HepG2 (cell line): ENCODE results near the gene EMILIN3. TPM values are rescaled to one million over a fixed set of nuclear protein-coding genes. Genes with fewer than 3 reads are reported as not detected.
A peak's percentile ranks its signal among the peaks of the same experiment; 100 is the strongest.

ENCODE experiments used
- CTCF ChIP-seq: sonication (generic); formaldehyde crosslinking; IDR thresholded peaks from 2 replicates; pipeline ENCODE4 v1.5.0; 2020; ENCODE audit warnings: mild to moderate bottlenecking, missing genetic modification reagents, moderate library complexity
- ELF4 ChIP-seq: sonication (generic); formaldehyde crosslinking; IDR thresholded peaks from 2 replicates; pipeline ENCODE4 v1.5.0; 2020; ENCODE audit warnings: missing genetic modification reagents, mild to moderate bottlenecking, moderate library complexity, borderline replicate concordance
- ETV6 ChIP-seq: sonication (generic); formaldehyde crosslinking; conservative IDR thresholded peaks from 2 replicates; pipeline ENCODE4 v1.4.0; 2020; ENCODE audit warnings: missing genetic modification reagents
- GZF1 ChIP-seq: sonication (generic); formaldehyde crosslinking; IDR thresholded peaks from 2 replicates; pipeline ENCODE4 v1.5.1; 2020; ENCODE audit warnings: mild to moderate bottlenecking, missing genetic modification reagents
- IRF2 ChIP-seq: IDR thresholded peaks from 2 replicates; pipeline ENCODE4 v1.6.1; 2018; ENCODE audit warnings: missing genetic modification reagents, missing compliant biosample characterization
- KDM4B ChIP-seq: sonication (generic); formaldehyde crosslinking; IDR thresholded peaks from 2 replicates; pipeline ENCODE4 v1.4.0; 2020; ENCODE audit warnings: missing genetic modification reagents
- KLF6 ChIP-seq: IDR thresholded peaks from 2 replicates; pipeline ENCODE4 v1.8.0; 2016; ENCODE audit warnings: missing biosample characterization, missing genetic modification reagents
- KMT2B ChIP-seq: IDR thresholded peaks from 2 replicates; pipeline ENCODE4 v1.6.1; 2016; ENCODE audit warnings: missing genetic modification reagents, missing compliant biosample characterization
- NKX3-1 ChIP-seq: sonication (generic); formaldehyde crosslinking; IDR thresholded peaks from 2 replicates; pipeline ENCODE4 v1.5.0; 2020; ENCODE audit warnings: missing genetic modification reagents
- NR0B2 ChIP-seq: sonication (generic); formaldehyde crosslinking; IDR thresholded peaks from 2 replicates; pipeline ENCODE4 v1.4.0; 2020; ENCODE audit warnings: mild to moderate bottlenecking, missing genetic modification reagents
- NR2F1 ChIP-seq, 2 experiments: fragments of 450-650 bp in 1 of 2; formaldehyde crosslinking in 1 of 2; IDR thresholded peaks; 2 replicates each; pipeline versions ENCODE4 v1.5.0 to v1.6.1; 2016 to 2020; ENCODE audit warnings: mild to moderate bottlenecking in 1 of 2, missing compliant biosample characterization in 1 of 2, missing genetic modification reagents in 1 of 2, moderate library complexity in 1 of 2
- PAX8 ChIP-seq: sonication (generic); formaldehyde crosslinking; IDR thresholded peaks from 2 replicates; pipeline ENCODE4 v1.8.0; 2022; ENCODE audit warnings: mild to moderate bottlenecking, missing genetic modification reagents, borderline replicate concordance
- SATB2 ChIP-seq: sonication (generic); formaldehyde crosslinking; IDR thresholded peaks from 2 replicates; pipeline ENCODE4 v1.5.0; 2020; ENCODE audit warnings: missing genetic modification reagents
- SPEN ChIP-seq: sonication (generic); formaldehyde crosslinking; IDR thresholded peaks from 2 replicates; pipeline ENCODE4 v1.5.1; 2020; ENCODE audit warnings: low read depth, mild to moderate bottlenecking, missing genetic modification reagents
- TAF15 ChIP-seq: fragments of 200-400 bp; formaldehyde crosslinking; IDR thresholded peaks from one replicate; pipeline ENCODE4 v1.6.1; 2018; ENCODE audit warnings: mild to moderate bottlenecking, low read depth, low read length; ENCODE audit not compliant: poor library complexity, severe bottlenecking
- UBTF ChIP-seq: sonication (generic); formaldehyde crosslinking; IDR thresholded peaks from 2 replicates; pipeline ENCODE4 v1.4.0; 2020; ENCODE audit warnings: mild to moderate bottlenecking, missing genetic modification reagents
- ZBTB14 ChIP-seq: sonication (generic); formaldehyde crosslinking; IDR thresholded peaks from 2 replicates; pipeline ENCODE4 v1.4.0; 2020; ENCODE audit warnings: missing genetic modification reagents
- ZC3H4 ChIP-seq: sonication (generic); formaldehyde crosslinking; IDR thresholded peaks from 2 replicates; pipeline ENCODE4 v1.4.0; 2020; ENCODE audit warnings: missing genetic modification reagents, borderline replicate concordance
- ZFP36L2 ChIP-seq: sonication (generic); formaldehyde crosslinking; IDR thresholded peaks from 2 replicates; pipeline ENCODE4 v1.4.0; 2020; ENCODE audit warnings: missing genetic modification reagents
- ZFP41 ChIP-seq: sonication (generic); formaldehyde crosslinking; IDR thresholded peaks from 2 replicates; pipeline ENCODE4 v1.4.0; 2020; ENCODE audit warnings: mild to moderate bottlenecking, missing genetic modification reagents, borderline replicate concordance
- ZNF138 ChIP-seq: sonication (generic); formaldehyde crosslinking; IDR thresholded peaks from 2 replicates; pipeline ENCODE4 v1.5.0; 2020; ENCODE audit warnings: mild to moderate bottlenecking, low read depth, missing genetic modification reagents
- ZNF775 ChIP-seq: sonication (generic); formaldehyde crosslinking; IDR thresholded peaks from 2 replicates; pipeline ENCODE4 v1.4.0; 2020; ENCODE audit warnings: missing genetic modification reagents, mild to moderate bottlenecking, moderate library complexity, borderline replicate concordance
- ZNF780A ChIP-seq: sonication (generic); formaldehyde crosslinking; IDR thresholded peaks from 2 replicates; pipeline ENCODE4 v1.8.0; 2022; ENCODE audit warnings: mild to moderate bottlenecking, missing genetic modification reagents, moderate library complexity
- ZNF878 ChIP-seq: sonication (generic); formaldehyde crosslinking; IDR thresholded peaks from 2 replicates; pipeline ENCODE4 v1.8.1; 2023; ENCODE audit warnings: mild to moderate bottlenecking, missing genetic modification reagents, moderate library complexity
- polyA plus RNA-seq, 8 experiments: library from polyadenylated mRNA; depleted of rRNA in 3 of 8; stranded (reverse) in 7 of 8; unstranded in 1 of 8; fragments of >200 nt; fragmentation: Illumina TruSeq in 4 of 8; extraction: Trizol in 4 of 8; gene quantifications; 2 replicates each; pipeline versions ENCODE4 v1.2.1 to v1.2.3, GENCODE V29; 2011 to 2016; ENCODE audit warnings: low read depth in 4 of 8, missing spikeins in 1 of 8, mixed read lengths in 1 of 8; ENCODE audit not compliant: insufficient read depth in 1 of 8
- total RNA-seq, 5 experiments: library from RNA; depleted of rRNA; stranded (reverse); fragments of >200 nt; fragmentation: Illumina TruSeq; extraction: Trizol; gene quantifications; 2 replicates each; pipeline ENCODE4 v1.2.3, GENCODE V29; 2016; ENCODE audit warnings: low read depth in 1 of 5

EMILIN3 gene
- total and polyA plus RNA-seq, 2 of the 13 experiments (the other 11 are each of a cell fraction or from before 2014, with no cell fraction given), result 0.25 to 0.29 TPM

- TF ChIP-seq TAF15 (peak; percentile 44), PAX8 (CRISPR knock-in tag) (peak; percentile 91; the same call in 1 of the 2 replicates), KLF6 (CRISPR knock-in tag) (peak; percentile 81; the same call in 1 of the 2 replicates), ELF4 (CRISPR knock-in tag) (no peak; the same call in 1 of the 2 replicates), NKX3-1 (CRISPR knock-in tag) (no peak; the same call in 1 of the 2 replicates), ZBTB14 (CRISPR knock-in tag) (no peak), NR2F1 (CRISPR knock-in tag; IDR thresholded peaks at IDR 0.05) (peak; percentile 73 to 89), ZC3H4 (CRISPR knock-in tag) (no peak; the same call in 1 of the 2 replicates), ZNF138 (CRISPR knock-in tag) (no peak), UBTF (CRISPR knock-in tag) (peak; percentile 87), SATB2 (CRISPR knock-in tag) (peak; percentile 19; the same call in 1 of the 2 replicates), ZFP36L2 (CRISPR knock-in tag) (no peak), IRF2 (CRISPR knock-in tag) (peak; percentile 78; the same call in 1 of the 2 replicates), KMT2B (CRISPR knock-in tag) (peak; percentile 83), ZNF780A (CRISPR knock-in tag) (no peak), ZNF775 (CRISPR knock-in tag) (no peak), ZNF878 (no peak), ZFP41 (CRISPR knock-in tag) (no peak), NR0B2 (no peak), KDM4B (CRISPR knock-in tag) (0 out of 2 replicates have a peak, but pooled peaks have one; percentile 19), CTCF (CRISPR knock-in tag) (no peak), ETV6 (CRISPR knock-in tag) (no peak), SPEN (no peak; the same call in 1 of the 2 replicates), GZF1 (CRISPR knock-in tag) (peak; percentile 64; the same call in 1 of the 2 replicates)
These were observed 49.7 kb downstream of the EMILIN3 start (continued) for GRCh38 chr20:41316602-41317545.
